ENCODE data around the gene NTN1. TPM values are rescaled to one million over a fixed set of nuclear protein-coding genes. Genes with fewer than 3 reads are reported as not detected.
"Not testable (repeated sequence)": the region's sequence is repeated elsewhere in the genome, so short reads cannot be mapped to it uniquely, and the experiment has no call there.

The NTN1 gene
- polyA plus RNA-seq, 3 donors = 0.03 to 0.04 TPM; not detected in 1

DNA sequence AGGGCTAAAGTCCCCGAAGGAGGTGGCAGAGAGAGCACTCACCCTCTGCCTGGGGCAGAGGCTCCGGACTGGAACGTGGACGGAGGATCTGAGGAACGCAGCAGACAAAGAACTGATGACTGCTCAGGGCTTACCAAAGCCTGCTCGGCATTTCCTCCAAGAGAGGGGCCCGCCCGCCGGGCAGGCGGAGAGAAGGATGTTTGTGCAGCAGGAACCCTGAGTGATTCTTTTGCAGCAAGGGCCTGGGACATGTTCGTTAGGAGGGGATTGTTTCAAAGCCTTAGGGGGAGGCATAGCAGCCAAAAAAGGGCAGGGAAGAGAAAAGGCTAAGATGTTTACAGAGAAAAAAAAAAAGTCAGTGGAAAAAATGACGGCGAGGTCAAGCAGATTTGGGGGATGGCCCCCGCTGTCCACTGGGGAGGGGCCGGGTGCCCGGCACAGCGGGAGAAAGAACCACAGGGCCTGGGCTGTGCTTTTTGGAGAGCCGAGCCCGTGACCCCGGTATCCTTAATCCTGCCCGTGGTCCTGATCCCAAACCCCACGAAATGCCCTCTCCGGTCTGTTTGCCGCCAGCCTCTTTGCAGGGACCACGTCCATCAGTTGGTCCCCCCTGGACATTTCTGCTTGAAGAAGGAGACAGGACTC, 129.3 kb downstream of the NTN1 start:
- no peaks in the 10 kb centered on the region for H3K36me3 Mint-ChIP-seq
- Histone ChIP-seq H3K4me2 (replicated peaks; ENCODE audit: extremely low read depth, low read length, poor library complexity, severe bottlenecking) (no peak overlapping the region), H4K20me1 (ENCODE audit: insufficient read depth, low read length) (no peaks in the 10 kb centered on the region), H3K9ac (ENCODE audit: insufficient read depth, low read length, poor library complexity, severe bottlenecking) (no peak overlapping the region), H3K27me3 (ENCODE audit: control insufficient read depth in 2 of 2, insufficient read depth in 2 of 2, low read length in 2 of 2) (no peaks in the 10 kb centered on the region), H3K4me3 (replicated peaks in 1 of 3; ENCODE audit: low read depth in 2 of 3, low read length in 3 of 3) (no peak overlapping the region), H3K27ac (ENCODE audit: low read depth in 1 of 2, low read length in 2 of 2) (no peak overlapping the region), H2AFZ (ENCODE audit: insufficient read depth, low read depth, low read length, poor library complexity, severe bottlenecking) (no peak overlapping the region), H3K36me3 (replicated peaks in 1 of 2; ENCODE audit: control insufficient read depth in 1 of 2, insufficient read depth in 2 of 2, low read length in 2 of 2) (no peaks in the 10 kb centered on the region), H3K9me3 (replicated peaks in 1 of 2; ENCODE audit: control insufficient read depth in 1 of 2, insufficient read depth in 1 of 2, low read length in 2 of 2) (no peaks in the 10 kb centered on the region), H3K4me1 (ENCODE audit: control insufficient read depth in 1 of 2, insufficient read depth in 2 of 2, low read length in 2 of 2) (no peaks in the 10 kb centered on the region), H3K79me2 (ENCODE audit: insufficient read depth, low read length) (no peaks in the 10 kb centered on the region)
- H3K4me1 Mint-ChIP-seq = no peaks in the 10 kb centered on the region
- no peak for DNase-seq
- peaks cover 0 to 6% (median 0%) of the 10 kb centered on the region in 7 donors for H3K9me3 Mint-ChIP-seq
- H3K4me3 Mint-ChIP-seq = no peak overlapping the region
- no peak overlapping the region for H3K27ac Mint-ChIP-seq
- TF ChIP-seq, protein P1, sequence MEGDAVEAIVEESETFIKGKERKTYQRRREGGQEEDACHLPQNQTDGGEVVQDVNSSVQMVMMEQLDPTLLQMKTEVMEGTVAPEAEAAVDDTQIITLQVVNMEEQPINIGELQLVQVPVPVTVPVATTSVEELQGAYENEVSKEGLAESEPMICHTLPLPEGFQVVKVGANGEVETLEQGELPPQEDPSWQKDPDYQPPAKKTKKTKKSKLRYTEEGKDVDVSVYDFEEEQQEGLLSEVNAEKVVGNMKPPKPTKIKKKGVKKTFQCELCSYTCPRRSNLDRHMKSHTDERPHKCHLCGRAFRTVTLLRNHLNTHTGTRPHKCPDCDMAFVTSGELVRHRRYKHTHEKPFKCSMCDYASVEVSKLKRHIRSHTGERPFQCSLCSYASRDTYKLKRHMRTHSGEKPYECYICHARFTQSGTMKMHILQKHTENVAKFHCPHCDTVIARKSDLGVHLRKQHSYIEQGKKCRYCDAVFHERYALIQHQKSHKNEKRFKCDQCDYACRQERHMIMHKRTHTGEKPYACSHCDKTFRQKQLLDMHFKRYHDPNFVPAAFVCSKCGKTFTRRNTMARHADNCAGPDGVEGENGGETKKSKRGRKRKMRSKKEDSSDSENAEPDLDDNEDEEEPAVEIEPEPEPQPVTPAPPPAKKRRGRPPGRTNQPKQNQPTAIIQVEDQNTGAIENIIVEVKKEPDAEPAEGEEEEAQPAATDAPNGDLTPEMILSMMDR (IDR thresholded peaks at IDR 0.05) = no peak
- intact Hi-C loops (cut with micrococcal nuclease) = no loop called here
- H3K27me3 Mint-ChIP-seq (ENCODE audit: low read depth in 3 of 3) = peaks cover 6 to 17% (median 16%) of the 10 kb centered on the region in 3 donors
- 73% methylated on average over 24 of the region's 25 CpGs for WGBS (ENCODE audit: insufficient coverage)

DNA sequence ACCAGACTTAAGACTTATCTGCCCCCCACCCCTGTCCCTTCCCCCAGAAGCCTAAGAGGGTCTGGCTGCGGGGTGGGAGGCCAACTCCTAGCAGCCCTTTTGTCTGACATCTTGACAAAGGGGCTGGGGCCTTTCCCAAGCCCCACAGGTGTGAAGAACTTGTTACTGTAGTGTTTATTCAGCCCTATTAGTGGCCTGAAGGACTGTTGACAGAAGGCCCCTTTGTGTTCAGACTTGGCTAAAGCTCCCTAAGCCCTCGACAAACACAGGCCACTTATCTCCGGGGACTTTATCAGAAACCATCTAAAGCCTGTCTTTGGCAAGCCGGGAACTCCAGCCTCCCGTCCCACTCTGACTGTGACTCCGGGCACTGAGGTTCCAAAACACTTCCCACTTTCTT, 129.8 kb downstream of the NTN1 start:
- 100% methylated on average over 2 of the region's 6 CpGs for WGBS (ENCODE audit: insufficient coverage)
- H3K4me3 ChIP-seq (replicated peaks in 1 of 3; ENCODE audit: low read depth in 2 of 3, low read length in 3 of 3) = no peak overlapping the region
- H3K27ac Mint-ChIP-seq = no peak overlapping the region

DNA sequence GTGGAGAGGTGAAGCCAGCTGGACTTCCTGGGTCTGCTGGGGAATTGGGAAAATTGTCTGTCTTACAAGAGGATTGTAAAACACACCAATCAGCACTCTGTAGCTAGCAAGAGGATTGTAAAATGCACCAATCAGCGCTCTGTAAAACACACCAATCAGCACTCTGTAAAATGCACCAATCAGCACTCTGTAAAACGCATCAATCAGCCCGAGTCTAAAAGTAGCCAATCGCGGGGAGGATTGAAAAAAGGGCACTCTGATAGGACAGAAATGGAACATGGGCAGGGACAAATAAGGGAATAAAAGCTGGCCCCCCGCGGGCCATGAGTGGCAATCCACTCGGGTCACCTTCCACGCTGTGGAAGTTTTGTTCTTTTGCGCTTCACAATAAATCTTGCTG, 130.4 kb downstream of the NTN1 start:
- H3K36me3 Mint-ChIP-seq; intact Hi-C loops (cut with micrococcal nuclease); H3K9me3 ChIP-seq (replicated peaks in 1 of 2; ENCODE audit: control insufficient read depth in 1 of 2, insufficient read depth in 1 of 2, low read length in 2 of 2); H3K79me2 ChIP-seq (ENCODE audit: insufficient read depth, low read length); H3K4me2 ChIP-seq (replicated peaks; ENCODE audit: extremely low read depth, low read length, poor library complexity, severe bottlenecking); H3K27ac Mint-ChIP-seq; H3K4me1 Mint-ChIP-seq; H3K4me1 ChIP-seq (ENCODE audit: control insufficient read depth in 1 of 2, insufficient read depth in 2 of 2, low read length in 2 of 2); H3K9ac ChIP-seq (ENCODE audit: insufficient read depth, low read length, poor library complexity, severe bottlenecking); H3K36me3 ChIP-seq (replicated peaks in 1 of 2; ENCODE audit: control insufficient read depth in 1 of 2, insufficient read depth in 2 of 2, low read length in 2 of 2); H3K9me3 Mint-ChIP-seq; H2AFZ ChIP-seq (ENCODE audit: insufficient read depth, low read depth, low read length, poor library complexity, severe bottlenecking); H4K20me1 ChIP-seq (ENCODE audit: insufficient read depth, low read length); H3K4me3 Mint-ChIP-seq; DNase-seq; H3K27ac ChIP-seq (ENCODE audit: low read depth in 1 of 2, low read length in 2 of 2); H3K4me3 ChIP-seq (replicated peaks in 1 of 3; ENCODE audit: low read depth in 2 of 3, low read length in 3 of 3); H3K27me3 ChIP-seq (ENCODE audit: control insufficient read depth in 2 of 2, insufficient read depth in 2 of 2, low read length in 2 of 2): not testable (repeated sequence)
- H3K27me3 Mint-ChIP-seq (ENCODE audit: low read depth in 3 of 3) = peaks cover 6 to 16% (median 13%) of the 10 kb centered on the region in 3 donors
- 98% methylated on average over 7 of the region's 10 CpGs for WGBS (ENCODE audit: insufficient coverage)

More for the DNA sequence above, 129.8 kb downstream of the NTN1 start:
- H3K27ac ChIP-seq (ENCODE audit: low read depth in 1 of 2, low read length in 2 of 2) = no peak overlapping the region
- H3K9me3 ChIP-seq (replicated peaks in 1 of 2; ENCODE audit: control insufficient read depth in 1 of 2, insufficient read depth in 1 of 2, low read length in 2 of 2) = no peaks in the 10 kb centered on the region
- H4K20me1 ChIP-seq (ENCODE audit: insufficient read depth, low read length) = no peaks in the 10 kb centered on the region
- H3K36me3 ChIP-seq (replicated peaks in 1 of 2; ENCODE audit: control insufficient read depth in 1 of 2, insufficient read depth in 2 of 2, low read length in 2 of 2) = no peaks in the 10 kb centered on the region
- no peaks in the 10 kb centered on the region for H3K36me3 Mint-ChIP-seq
- TF ChIP-seq, protein P1 (IDR thresholded peaks at IDR 0.05) = no peak
- no peaks in the 10 kb centered on the region for H3K27me3 ChIP-seq (ENCODE audit: control insufficient read depth in 2 of 2, insufficient read depth in 2 of 2, low read length in 2 of 2)
- H3K4me1 ChIP-seq (ENCODE audit: control insufficient read depth in 1 of 2, insufficient read depth in 2 of 2, low read length in 2 of 2) = no peaks in the 10 kb centered on the region
- H3K27me3 Mint-ChIP-seq (ENCODE audit: low read depth in 3 of 3) = peaks cover 6 to 16% (median 15%) of the 10 kb centered on the region in 3 donors
- H3K9me3 Mint-ChIP-seq = peaks cover 0 to 6% (median 0%) of the 10 kb centered on the region in 7 donors
- no peak overlapping the region for H3K4me3 Mint-ChIP-seq
- no peak for DNase-seq
- H3K9ac ChIP-seq (ENCODE audit: insufficient read depth, low read length, poor library complexity, severe bottlenecking) = no peak overlapping the region
- no peaks in the 10 kb centered on the region for H3K79me2 ChIP-seq (ENCODE audit: insufficient read depth, low read length)
- no peak overlapping the region for H2AFZ ChIP-seq (ENCODE audit: insufficient read depth, low read depth, low read length, poor library complexity, severe bottlenecking)
- intact Hi-C loops (cut with micrococcal nuclease) = no loop called here
- no peak overlapping the region for H3K4me2 ChIP-seq (replicated peaks; ENCODE audit: extremely low read depth, low read length, poor library complexity, severe bottlenecking)
- no peaks in the 10 kb centered on the region for H3K4me1 Mint-ChIP-seq
